Activated effector memory CD4-positive, alpha-beta T cell treated with Interleukin-2 at 50 U/mL for 16 hours (primary cell): ENCODE measurements around the gene ACTN1.
A peak's percentile ranks its signal among the peaks of the same experiment; 100 is the strongest.

Experiments
- DNase-seq: peaks from one replicate; pipeline ENCODE4 v3.0.0-alpha.2; 2020

Gene ACTN1

DNA sequence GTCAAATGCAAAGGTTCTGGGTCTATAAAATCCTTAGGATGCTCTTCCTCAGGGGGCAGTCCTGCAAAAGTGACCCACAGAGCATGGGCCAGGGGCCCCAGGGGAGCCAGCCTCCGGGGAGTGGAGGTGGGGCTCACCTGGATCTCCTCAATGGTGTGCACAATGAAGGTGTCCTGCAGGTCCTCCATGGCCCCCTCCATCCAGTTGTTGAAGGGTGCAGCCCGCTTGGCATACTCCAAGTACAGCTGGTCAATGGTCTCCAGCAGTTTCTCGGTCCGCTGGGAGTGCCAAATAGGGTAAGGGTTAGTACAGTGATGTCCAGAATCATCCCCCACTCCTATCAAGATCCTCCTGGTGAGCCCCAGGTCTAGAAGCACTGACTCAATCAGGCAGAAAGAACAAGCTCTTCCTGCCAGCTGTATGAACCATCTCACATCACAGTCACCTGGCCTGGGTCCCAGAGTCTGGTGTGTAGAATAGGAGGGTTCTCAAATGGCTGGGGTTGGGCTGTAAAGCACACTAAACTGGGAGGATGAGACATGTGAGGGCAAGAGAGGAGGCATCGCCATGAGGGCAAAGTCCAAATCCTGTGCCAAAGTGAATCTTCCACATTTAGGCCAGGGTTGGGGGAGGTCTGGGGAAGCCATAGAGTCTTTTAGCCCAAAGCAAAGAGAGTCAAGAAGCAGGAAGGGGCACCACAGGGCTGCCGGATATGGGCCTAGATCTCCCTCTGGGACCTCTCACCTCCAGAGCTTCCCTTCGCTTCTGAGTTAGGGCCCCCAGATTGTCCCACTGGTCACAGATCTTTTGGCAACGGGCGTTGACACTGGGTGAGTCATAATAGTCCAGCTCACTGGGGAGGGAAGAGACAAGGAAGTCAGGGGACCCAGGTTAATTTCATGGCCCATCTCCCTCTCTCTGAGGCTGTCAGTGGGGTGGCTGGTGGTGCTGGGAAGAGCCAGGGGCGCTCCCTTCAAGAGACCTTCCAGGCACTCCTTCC lies 94.8 kb downstream of the ACTN1 start:
- no peak for DNase-seq

DNA sequence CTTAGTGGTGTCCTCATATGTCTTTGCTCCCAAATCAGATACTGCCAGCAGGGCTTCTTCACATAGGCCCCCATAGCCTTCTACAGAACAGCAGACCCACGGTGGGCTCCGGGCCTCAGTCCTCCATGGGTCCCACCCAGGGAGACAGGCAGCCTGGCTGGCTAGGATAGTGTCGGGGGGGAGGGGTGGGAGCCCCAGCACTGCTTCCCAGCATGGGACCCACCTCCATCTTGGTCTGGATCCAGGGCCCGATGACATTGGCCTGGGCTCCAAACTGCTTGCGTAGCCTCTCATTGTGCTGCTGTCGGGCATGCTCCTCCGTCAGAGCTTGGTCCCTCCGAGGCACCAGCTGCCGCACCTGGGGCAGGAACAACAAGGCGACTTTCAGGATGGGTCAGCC lies 96.9 kb downstream of the ACTN1 start:
- DNase-seq: no peak

DNA sequence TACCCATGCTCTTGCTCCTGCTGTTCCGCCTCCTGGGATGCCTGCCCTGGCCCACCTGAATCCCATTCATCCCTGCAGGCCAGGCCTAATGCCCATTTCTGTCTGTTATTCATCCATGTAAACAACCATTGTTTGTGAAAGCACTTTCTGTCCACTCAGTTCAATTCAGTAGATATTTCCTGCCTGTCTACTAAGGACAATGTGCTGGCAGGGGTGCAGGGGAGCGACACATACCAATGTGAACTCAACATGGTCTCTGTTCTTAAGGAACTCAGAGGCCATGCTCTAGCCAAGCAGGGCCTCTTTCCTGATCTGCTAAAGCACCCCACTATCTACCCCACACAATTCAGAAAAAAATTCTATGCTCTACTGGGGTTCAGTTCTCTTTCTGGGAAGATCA lies 97.7 kb downstream of the ACTN1 start:
- no peak for DNase-seq

DNA sequence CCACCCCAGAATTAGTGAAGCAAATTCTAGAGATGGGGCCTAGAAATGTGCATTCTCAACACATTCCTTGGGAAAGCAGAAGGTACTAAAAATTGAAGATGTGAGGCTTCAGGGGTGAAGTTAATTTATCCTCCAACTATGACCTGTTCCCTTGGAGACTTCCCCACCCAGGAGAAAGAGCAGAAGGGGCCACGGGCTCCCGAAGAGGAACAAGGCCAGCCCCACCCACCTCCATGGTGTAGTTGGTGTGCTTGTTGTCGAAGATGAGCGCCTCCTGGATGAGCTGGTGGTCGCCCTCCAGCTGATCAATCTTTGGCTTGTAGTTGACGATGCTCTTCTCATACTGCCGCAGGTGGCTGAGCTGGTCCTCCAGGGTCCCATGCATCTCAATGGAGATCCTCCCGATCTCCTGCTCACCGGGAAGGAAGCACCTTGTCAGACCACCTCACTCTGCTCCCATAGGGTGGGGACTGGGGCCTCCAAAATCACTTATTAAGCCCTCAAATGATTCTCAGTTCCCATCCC lies 98.5 kb downstream of the ACTN1 start:
- no peak for DNase-seq

DNA sequence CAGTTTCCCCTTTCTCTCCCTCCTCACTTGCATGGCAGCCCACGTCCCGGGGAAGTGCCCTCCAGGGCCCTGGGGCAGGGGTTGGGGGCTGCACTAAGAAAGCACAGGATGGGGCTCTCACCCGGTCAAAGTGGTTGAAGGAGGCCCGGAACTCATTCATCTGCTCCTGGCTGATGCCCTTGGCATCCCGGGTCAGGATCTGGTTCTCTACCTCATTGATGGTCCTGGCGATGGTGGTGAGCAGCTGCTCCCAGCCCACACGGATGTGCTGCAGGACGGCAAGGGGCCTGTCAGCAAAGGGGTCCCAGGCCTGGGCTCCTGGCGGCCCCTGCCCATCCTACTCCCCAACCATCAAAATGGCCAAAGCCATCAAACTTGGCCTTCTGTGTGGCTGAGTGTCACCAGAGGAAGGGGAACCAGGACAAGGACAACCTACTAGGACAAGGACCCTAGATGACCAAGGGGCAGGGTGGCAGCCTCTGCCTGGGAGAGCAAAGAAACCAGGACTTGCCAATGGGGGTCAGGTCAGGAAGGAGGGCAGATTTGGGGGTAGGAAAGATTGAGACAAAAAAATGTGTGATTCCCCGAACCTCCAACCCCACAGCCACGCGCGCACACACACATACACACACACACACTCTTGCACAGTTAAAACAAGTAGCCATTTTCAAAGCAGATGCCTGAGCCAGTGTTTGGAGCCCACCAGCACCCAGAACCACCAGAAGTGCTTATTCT lies 99.1 kb downstream of the ACTN1 start:
- DNase-seq: no peak

DNA sequence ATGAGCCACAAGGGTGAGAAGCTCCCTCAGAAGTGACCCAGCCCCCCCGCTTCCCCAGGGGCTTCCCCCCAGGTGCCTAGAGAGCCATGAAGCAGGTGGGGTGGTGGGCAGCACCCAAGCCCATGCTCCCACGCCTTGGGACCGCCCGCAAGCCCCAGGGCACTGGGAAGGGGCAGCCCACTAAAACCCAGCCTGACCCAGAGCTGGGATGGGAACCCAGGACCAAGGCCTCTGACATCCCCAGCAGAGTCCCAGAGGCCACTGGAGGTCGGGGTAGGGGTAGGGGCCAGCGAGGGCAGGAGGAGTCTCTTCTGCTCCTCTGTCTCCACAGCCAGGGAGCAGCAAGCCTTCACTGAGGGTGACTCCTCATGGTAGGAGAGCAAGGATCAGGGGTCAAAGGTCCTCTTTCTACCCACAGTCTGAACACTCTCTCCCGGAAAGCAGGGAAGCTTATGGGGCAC lies 99.8 kb downstream of the ACTN1 start:
- DNase-seq: no peak

DNA sequence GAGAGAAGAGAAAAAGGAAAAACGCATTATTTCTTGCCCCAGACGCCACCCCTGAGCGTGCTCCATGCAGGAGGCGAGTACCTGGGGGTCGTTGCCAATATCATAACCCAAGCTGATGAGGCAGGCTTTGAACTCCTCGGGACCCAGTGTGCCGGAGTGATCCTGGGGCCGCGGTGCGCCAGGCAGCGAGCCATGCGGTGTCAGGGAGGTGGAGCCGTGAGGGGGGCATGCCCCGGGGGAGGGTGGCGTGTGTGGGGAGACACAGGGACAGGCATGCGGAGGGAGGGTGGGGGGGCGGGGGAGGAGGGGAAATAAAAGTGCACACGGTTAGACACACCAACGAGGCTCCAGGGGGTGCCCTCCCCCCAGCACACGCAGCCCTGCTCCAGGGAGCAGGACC lies 100.2 kb downstream of the ACTN1 start:
- no peak for DNase-seq

DNA sequence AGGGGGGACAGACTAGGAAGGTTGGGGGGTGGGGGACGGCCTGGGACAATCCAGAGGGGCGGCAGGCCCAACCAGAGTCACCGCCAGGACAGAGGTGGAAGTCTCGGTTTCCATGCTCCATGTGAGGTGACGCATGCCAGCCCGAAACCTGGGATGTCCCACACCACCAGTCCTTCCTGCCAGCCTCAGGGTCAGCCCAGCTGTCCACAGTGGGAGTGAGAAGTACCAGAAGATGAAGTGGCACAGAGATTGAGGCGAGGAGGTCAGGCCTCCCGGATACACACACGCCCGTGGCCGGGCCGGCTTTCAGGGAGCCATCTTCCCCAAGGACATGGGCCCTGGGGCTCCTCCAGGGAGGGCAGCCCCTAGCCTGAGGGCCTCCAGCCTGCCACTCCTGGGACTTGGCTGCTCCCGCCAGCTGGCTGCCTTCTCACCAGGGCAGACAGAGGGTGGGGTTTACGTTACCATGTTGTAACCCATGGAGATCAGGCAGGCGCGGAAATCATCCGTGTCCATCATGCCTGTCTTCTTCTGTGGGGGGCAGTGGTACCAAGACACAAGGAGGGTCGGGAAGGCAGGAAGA lies 101.0 kb downstream of the ACTN1 start:
- no peak for DNase-seq

DNA sequence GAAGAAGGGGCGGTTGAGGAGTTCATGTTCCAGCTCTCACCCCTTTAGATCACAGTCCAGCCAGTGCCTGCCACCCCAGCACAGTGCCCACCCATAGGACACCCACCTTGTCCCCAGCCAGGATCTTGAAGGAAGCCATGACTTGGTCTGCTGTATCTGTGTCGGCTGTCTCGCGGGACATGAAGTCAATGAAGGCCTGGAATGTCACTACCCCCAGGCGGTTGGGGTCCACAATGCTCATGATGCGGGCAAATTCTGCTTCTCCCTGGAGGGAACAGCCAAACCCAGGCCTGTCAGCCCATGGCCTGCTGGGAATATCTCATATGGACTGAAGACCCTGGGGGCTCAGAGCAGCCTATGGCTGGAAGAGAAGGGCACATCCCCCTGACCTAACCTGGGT lies 102.1 kb downstream of the ACTN1 start:
- no peak for DNase-seq

DNA sequence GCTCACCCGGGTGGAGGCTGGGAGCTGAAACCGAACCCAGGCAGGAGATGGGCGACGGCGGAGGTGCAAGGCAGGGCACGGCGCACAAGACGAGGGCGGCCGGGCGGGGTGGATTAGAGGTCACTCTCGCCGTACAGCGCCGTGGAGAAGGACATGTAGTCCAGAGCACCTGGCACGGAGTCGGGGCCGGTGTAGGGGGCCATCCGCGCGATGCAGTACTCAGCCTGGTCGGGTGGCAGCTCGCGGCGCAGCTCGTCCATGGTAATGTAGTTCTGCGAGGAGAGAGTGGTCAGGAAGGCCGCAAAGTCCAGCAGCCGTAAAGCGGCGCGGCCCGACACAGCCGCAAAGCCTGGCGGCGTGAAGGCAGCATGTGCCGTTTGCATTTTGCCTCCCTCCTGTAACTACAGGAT lies 104.4 kb downstream of the ACTN1 start:
- no peak for DNase-seq

DNA sequence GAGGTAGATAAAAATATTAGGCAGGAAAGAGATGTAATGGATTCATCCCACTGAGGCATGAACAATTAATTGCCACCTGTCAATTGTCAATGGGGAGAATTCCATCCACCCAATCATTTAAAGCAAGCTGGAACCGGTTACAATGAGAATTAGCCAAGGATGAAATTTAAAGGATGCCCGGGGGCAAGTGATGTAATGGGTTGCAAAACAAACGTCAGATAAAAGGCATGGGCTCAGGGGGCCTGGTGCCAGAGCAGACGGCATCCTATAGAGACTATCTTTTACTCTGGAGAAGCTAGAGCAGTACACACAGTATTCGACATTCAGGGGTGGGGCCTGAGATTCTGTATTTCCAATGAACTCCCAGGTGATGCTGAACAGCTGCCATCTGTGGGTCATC lies 105.7 kb downstream of the ACTN1 start:
- DNase-seq: no peak

DNA sequence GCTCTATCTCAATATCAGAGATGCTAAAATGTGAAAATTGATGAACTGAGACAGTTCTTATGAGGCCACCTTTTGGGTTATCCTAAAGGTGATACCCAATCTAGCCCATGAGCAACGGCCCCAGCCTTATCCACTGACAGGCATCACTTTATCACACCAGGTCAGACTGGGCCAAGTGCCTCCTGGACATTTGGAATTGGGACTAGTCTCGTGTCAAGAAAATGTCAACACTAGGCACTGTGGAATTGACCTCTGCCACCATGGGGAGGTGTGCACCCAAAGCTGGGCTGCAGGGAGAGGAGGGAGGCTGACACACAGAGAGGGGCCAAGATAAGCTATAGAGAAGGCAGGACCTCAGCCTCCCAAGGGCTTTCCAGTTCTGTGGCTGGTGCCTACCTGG lies 107.7 kb downstream of the ACTN1 start:
- DNase-seq: no peak

DNA sequence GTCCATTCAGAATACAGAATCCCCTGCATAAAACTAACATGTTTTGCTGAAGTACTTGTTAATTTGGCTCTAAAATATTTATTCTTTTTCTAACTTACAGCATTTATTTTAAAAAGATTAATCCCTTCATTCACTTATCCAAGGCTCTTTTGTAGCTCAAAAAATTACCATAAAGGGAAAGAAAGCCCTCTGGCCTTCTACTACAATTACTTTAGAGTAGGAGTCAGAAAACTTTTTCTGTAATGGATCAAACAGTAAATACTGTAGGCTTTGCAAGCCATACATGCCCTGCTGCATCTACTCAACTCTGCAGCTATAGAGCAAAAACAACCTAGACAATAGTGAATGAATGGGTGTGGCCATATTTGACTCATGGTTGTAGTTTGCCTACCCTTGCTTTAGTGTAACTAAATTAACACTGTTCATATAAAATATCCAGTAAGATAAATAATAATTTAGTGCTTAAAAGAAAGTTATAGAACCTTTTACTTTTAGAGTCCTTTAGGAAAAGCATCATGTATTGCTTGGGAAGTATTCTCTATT lies 112.0 kb downstream of the ACTN1 start:
- no peak for DNase-seq

DNA sequence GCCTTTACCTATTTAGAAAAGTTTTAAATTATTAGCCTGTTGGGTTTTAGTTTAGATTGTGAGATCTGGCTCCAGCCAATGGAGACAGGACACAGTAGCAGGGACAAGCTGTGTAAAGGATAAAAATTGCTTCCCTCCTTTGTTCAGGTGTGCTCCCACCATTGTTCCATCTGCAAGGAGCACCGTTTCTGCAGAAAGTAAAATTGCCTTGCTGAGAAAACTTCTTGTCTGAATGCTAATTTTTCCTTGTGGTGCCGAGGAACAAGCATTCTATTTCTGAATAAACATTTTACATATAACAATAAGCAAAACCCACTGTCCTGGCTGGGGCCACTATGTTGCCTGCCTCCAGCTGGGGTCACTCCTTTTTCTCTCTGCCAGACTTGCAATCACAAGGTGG lies 113.6 kb downstream of the ACTN1 start:
- DNase-seq: no peak

DNA sequence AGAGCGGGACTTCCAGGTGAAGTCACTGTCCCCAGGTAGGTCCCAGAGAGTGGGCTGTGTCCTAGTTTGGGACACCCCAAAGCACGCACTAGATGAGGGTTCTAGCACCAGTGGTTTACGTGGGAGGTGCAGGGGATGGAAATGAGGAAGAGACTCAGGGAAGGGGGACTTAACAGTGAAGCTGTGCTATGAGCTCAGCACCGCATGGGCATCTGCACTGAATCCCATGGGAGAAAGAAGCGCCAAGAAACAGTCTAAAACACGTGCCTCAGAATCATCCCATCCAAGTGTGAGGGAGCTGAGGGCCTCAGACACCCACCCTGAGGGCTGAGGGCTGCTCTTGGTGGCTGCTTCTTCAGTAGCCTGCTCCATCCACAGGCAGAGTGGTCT lies 114.7 kb downstream of the ACTN1 start:
- no peak for DNase-seq

DNA sequence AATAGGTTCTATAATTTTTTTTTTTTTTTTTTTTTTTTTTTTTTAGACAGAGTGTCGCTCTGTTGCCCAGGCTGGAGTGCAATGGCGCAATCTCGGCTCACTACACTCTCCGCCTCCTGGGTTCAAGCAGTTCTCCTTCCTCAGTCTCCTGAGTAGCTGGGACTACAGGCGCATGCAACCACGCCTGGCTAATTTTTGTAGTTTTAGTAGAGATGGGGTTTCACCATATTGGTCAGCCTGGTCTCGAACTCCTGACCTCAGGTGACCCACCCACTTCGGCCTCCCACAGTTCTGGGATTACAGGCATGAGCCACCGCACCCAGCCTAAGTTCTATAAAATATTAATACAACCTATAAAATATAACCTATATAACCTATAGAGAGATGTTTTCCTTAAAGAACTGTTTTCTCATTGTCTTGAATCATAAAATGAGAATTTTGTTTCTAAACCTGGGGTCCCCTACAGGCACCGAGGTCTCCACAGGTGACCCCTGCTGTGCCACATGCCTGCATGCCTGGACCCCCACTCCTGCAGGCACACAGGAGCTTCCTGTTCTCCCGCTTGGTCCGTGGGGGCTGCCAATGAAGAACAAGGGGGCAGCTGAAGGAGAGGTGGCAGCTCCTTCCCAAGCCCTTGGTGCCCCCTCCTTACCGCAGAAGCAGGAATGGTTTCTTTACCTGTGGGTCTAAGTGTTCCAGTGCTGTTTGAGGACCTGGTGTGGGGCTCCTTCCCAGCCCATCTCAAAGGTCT lies 115.3 kb downstream of the ACTN1 start:
- DNase-seq: no peak

DNA sequence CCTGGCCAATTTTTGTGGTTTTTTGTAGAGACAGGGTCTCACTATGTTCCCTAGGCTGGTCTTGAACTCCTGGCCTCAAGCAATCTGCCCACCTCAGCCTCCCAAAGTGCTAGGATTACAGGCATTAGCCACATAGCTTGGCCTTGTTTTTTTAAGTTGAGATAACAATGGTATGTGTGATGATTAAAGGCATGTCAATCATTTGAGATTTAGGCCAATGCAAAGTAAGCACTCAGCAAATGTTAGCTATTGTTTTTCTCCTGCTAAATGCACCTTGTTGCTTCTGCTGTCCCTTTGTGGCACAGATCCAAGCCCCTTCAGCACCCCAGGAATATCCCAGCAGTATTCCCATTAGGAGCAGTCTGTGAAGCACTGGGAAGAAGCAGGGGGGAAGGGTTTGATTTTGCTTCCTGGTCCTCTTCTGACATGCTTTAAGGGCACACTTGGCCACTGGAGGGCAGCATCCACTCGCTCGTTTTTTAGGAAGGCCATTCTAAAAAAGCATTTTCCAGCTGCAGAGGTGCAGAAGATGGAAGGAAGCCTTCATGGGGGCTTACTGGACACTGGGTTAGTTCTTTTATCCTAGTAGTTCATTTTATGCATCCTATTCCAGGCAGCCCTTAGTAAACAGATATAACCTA lies 116.0 kb downstream of the ACTN1 start:
- DNase-seq: peak; percentile 41

DNA sequence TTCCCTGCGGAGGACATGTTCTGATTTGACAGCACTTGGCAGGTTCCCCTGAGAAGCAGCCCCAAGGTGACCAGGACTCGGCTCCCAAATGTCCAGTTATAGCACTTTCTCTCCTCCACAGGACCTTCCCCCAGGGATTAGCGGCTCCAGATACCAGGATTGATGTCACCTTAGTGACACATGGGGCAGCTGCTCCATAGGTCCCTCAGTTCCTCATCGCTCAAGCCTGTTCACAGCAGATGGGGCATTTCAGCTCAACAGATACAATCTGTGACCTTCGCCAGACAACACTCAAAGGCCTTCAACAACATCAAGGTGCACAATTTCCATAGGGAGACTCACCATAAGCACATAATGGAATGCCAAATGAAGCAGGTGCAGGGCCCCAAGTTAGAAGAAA lies 118.3 kb downstream of the ACTN1 start:
- DNase-seq: no peak

DNA sequence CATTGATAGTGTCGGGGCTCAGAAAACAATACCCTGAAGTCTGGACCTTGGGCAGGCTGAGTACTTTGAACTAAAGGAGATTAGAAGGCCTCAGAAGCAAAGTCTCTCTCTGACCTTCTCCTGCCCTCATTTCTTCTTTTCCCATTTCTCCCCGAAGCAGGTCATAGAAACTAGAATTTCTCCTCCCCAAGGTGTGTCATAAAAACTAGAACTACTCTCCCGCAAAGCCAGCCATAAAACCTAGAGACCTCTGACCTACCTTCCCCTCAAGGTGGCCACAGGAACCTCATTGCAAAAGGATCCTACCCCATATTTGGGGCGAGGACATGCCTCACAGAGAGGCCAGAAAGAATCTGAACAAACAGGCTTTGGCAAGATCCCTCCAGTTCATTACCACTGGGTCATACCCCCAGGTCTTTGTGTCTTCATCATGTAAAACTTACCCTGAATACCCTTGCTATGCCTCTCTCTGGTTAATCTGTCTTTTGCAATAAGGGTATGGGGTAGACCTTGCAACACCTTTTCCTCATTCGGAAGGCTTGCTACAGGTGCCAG lies 121.5 kb downstream of the ACTN1 start:
- DNase-seq: no peak

DNA sequence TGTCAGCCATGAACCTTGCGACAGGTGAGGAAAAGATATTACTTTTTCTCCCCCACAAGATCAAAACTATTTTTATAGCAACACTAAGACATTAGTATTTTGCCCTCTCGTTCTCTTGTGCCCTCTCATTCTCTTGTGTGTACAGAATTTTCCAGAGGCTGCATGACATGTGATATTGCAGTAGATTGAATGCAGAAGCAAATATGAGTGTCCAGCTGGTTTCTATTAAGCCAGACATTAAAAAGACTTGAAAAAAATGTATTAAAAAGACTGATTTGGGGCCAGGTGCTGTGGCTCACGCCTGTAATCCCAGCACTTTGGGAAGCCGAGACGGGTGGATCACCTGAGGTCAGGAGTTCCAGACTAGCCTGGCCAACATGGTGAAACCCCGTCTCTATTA lies 122.5 kb downstream of the ACTN1 start:
- DNase-seq: no peak

DNA sequence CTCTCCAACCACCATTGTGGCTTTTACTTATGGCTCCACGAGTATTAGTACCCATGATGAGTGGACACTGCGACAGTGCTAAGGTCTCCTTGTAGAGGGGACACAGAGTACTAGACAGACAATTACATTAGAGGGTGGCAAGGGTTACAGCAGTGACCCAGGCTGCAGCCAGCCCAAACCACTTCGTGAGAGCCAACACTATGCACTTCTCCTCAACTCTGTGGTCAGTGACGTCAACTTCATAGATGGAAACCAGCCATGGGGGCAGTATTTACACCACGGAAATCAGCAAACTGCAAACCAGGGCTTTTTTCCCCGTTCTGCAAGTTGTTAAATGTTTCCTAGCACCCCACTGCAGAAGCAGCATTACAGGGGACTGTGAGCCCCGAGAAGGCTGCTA lies 124.7 kb downstream of the ACTN1 start:
- no peak for DNase-seq

DNA sequence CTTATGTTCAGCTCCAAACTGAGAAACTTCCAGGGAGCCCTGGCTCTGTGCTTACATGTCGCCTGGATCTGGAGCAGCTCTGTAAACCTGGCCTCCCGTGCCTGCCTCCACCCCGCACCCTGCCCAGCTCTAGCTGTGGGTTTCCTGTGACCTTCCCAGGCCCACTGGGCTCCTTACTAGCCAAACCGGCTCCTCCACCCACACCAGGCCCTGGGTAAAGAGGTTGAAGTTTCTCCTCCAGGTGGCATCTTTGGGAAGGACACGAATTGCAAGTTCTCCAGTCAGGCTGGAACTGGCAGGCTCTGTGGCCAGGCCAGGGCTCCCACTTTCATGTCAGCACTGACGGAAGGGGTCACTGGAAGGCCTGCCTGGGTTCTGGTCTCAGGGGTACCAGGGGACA lies 125.4 kb downstream of the ACTN1 start:
- DNase-seq: no peak
